HCT116 (cell line): Measurements from ENCODE around the gene SHKBP1. TPM values are rescaled to one million over a fixed set of nuclear protein-coding genes. Genes with fewer than 3 reads are reported as not detected.

Experiments
- ATAC-seq: fragments of 200-7000 bp; cut with Tn5 transposase; 2 replicates; pipeline ENCODE4 v1.9.1; 2020; ENCODE audit warnings: mild to moderate bottlenecking, moderate library complexity
- BruUV-seq: library from RNA; stranded (reverse); fragments of 400-500 nt; replicated peaks from 2 replicates; lab custom pipeline; 2021; lab: Mats Ljungman, UMichigan
- CTCF ChIA-PET: fragments of 300-600 bp; sonication (Branson Sonifier 250); formaldehyde crosslinking; loops from one replicate; lab custom pipeline; 2021; ENCODE audit warnings: antibody characterized with exemption; lab: Charles Lee
- POLR2A ChIA-PET: fragments of 300-600, 350-600 bp; sonication (Branson Sonifier 250); formaldehyde crosslinking; loops from one replicate; lab custom pipeline; 2021; ENCODE audit warnings: antibody characterized with exemption; lab: Charles Lee
- RAD21 ChIA-PET, 2 experiments: fragments of 300-600 bp; sonication (Branson Sonifier 250); formaldehyde crosslinking; loops; one replicate each; lab custom pipeline; 2023; ENCODE audit warnings: low total read pairs in 2 of 2; ENCODE audit not compliant: uncharacterized antibody in 2 of 2, unreplicated experiment in 2 of 2, low non-redundant PET in 1 of 2; lab: Charles Lee
- DNase-seq: peaks from one replicate; pipeline ENCODE4 v3.0.0-alpha.2; 2010; ENCODE audit warnings: low read depth, low spot score
- H2AFZ ChIP-seq: fragments of 200-600 bp; shearing (Covaris generic), sonication (generic); 2 replicates; pipeline ENCODE4 v1.6.1; 2017; ENCODE audit warnings: low read depth, mixed run types, mixed read lengths, antibody characterized with exemption, low read length; ENCODE audit not compliant: poor library complexity, severe bottlenecking
- H3K27ac ChIP-seq: 2 replicates; pipeline ENCODE4 v1.5.1; 2012; ENCODE audit warnings: low read depth, low read length
- H3K27me3 ChIP-seq: fragments of 200-600 bp; sonication (generic); 2 replicates; pipeline ENCODE4 v1.6.1; 2016; ENCODE audit warnings: mixed run types, low read length, mixed read lengths; ENCODE audit not compliant: insufficient read depth
- H3K36me3 ChIP-seq, 2 experiments: fragments of 200-500 bp in 1 of 2; fragments of 200-600 bp in 1 of 2; sonication (Bioruptor generic) in 1 of 2; sonication (generic) in 1 of 2; 2 replicates each; pipeline versions ENCODE4 v1.5.1 to v1.6.1; 2014 to 2016; ENCODE audit warnings: low read length in 2 of 2, inconsistent platforms in 1 of 2, mixed read lengths in 1 of 2, mixed run types in 1 of 2; ENCODE audit not compliant: insufficient read depth in 2 of 2, control insufficient read depth in 1 of 2
- H3K4me1 ChIP-seq, 2 experiments: fragments of 200-600 bp in 1 of 2; sonication (generic) in 1 of 2; 2 replicates each; pipeline versions ENCODE4 v1.5.1 to v1.6.1; 2012 to 2017; ENCODE audit warnings: low read length in 2 of 2, inconsistent platforms in 1 of 2, mild to moderate bottlenecking in 1 of 2, mixed read lengths in 1 of 2, mixed run types in 1 of 2, moderate library complexity in 1 of 2; ENCODE audit not compliant: insufficient read depth in 2 of 2, control insufficient read depth in 1 of 2
- H3K4me2 ChIP-seq: fragments of 200-600 bp; sonication (generic); 2 replicates; pipeline ENCODE4 v1.6.1; 2017; ENCODE audit warnings: mixed run types, low read length, mixed read lengths
- H3K4me3 ChIP-seq, 2 experiments: fragments of 200-600 bp in 1 of 2; sonication (generic) in 1 of 2; replicated peaks in 1 of 2; 2 replicates each; pipeline ENCODE4 v1.5.1; 2011 to 2016; ENCODE audit warnings: low read length in 2 of 2, control low read depth in 1 of 2, low read depth in 1 of 2, mild to moderate bottlenecking in 1 of 2, mixed read lengths in 1 of 2, mixed run types in 1 of 2
- H3K79me2 ChIP-seq: fragments of 200-600 bp; sonication (generic); 2 replicates; pipeline ENCODE4 v1.6.1; 2017; ENCODE audit warnings: mild to moderate bottlenecking, mixed run types, low read length, moderate library complexity, mixed read lengths; ENCODE audit not compliant: insufficient read depth
- H3K9ac ChIP-seq: fragments of 200-600 bp; sonication (generic); 2 replicates; pipeline ENCODE4 v1.6.1; 2016; ENCODE audit warnings: low read length, mixed read lengths
- H3K9me2 ChIP-seq: fragments of 200-600 bp; sonication (generic), shearing (Covaris generic); 2 replicates; pipeline ENCODE4 v1.6.1; 2017; ENCODE audit warnings: mixed run types, mild to moderate bottlenecking, moderate library complexity; ENCODE audit not compliant: insufficient read depth
- H3K9me3 ChIP-seq, 2 experiments: fragments of 200-500 bp in 1 of 2; fragments of 200-600 bp in 1 of 2; sonication (Bioruptor generic) in 1 of 2; sonication (generic) in 1 of 2; 2 replicates each; pipeline ENCODE4 v1.6.1; 2014 to 2017; ENCODE audit warnings: low read length in 2 of 2, mixed read lengths in 2 of 2, inconsistent platforms in 1 of 2, low read depth in 1 of 2, mild to moderate bottlenecking in 1 of 2, mixed run types in 1 of 2, moderate library complexity in 1 of 2; ENCODE audit not compliant: control insufficient read depth in 1 of 2, insufficient read depth in 1 of 2
- H4K20me1 ChIP-seq: fragments of 200-600 bp; sonication (generic), shearing (Covaris generic); 2 replicates; pipeline ENCODE4 v1.6.1; 2017; ENCODE audit warnings: mixed run types, mild to moderate bottlenecking, moderate library complexity; ENCODE audit not compliant: insufficient read depth
- CBX3 ChIP-seq: IDR thresholded peaks from 2 replicates; pipeline ENCODE4 v1.6.1; 2012; ENCODE audit warnings: low read depth
- ELF1 ChIP-seq: IDR thresholded peaks from 2 replicates; pipeline ENCODE4 v1.6.1; 2012; ENCODE audit warnings: low read depth, borderline replicate concordance
- EZH2 ChIP-seq: fragments of 200-600 bp; sonication (generic); IDR thresholded peaks from 2 replicates; pipeline ENCODE4 v1.6.1; 2017; ENCODE audit warnings: antibody characterized with exemption, mixed run types
- EZH2phosphoT487 ChIP-seq: fragments of 200-600 bp; IDR thresholded peaks from 2 replicates; pipeline ENCODE4 v1.6.1; 2018; ENCODE audit warnings: antibody characterized with exemption, borderline replicate concordance
- FOSL1 ChIP-seq: IDR thresholded peaks from 2 replicates; pipeline ENCODE4 v1.6.1; 2012; ENCODE audit warnings: low read depth
- POLR2AphosphoS5 ChIP-seq: IDR thresholded peaks from 2 replicates; pipeline ENCODE4 v1.6.1; 2011; ENCODE audit warnings: mild to moderate bottlenecking, low read depth, low read length, moderate library complexity
- SP1 ChIP-seq: IDR thresholded peaks from 2 replicates; pipeline ENCODE4 v1.6.1; 2012; ENCODE audit warnings: low read depth
- TCF7L2 ChIP-seq: IDR thresholded peaks from 2 replicates; pipeline ENCODE4 v1.7.0; 2011; ENCODE audit warnings: borderline replicate concordance, inconsistent platforms; ENCODE audit not compliant: insufficient read depth, insufficient read length; ENCODE audit errors: extremely low read depth
- ZFX ChIP-seq: fragments of 450-650 bp; IDR thresholded peaks from 2 replicates; pipeline ENCODE4 v1.6.1; 2017
- intact Hi-C: fragments of 100-400 bp; cut with micrococcal nuclease; formaldehyde crosslinking; loops from 2 replicates; pipeline ENCODE4 v1.10.0; 2022
- total RNA-seq: library from RNA; stranded (reverse); gene quantifications from one replicate; pipeline ENCODE4 v1.2.1, GENCODE V29; 2021; ENCODE audit not compliant: unreplicated experiment
- TF ChIP-seq, protein P1 (sequence below), 3 experiments: fragments of 200-600 bp in 1 of 3; sonication (generic) in 1 of 3; IDR thresholded peaks in 2 of 3; conservative IDR thresholded peaks in 1 of 3; 2 replicates each; pipeline ENCODE4 v1.5.1; 2012 to 2017; ENCODE audit warnings: low read depth in 2 of 3, low read length in 2 of 3, antibody characterized with exemption in 1 of 3, borderline replicate concordance in 1 of 3, control low read depth in 1 of 3, mild to moderate bottlenecking in 1 of 3, mixed read lengths in 1 of 3, mixed run types in 1 of 3, moderate library complexity in 1 of 3; ENCODE audit not compliant: insufficient read depth in 1 of 3
- TF ChIP-seq, protein P2 (sequence below): IDR thresholded peaks from 2 replicates; pipeline ENCODE4 v1.6.1; 2012

Gene SHKBP1
- total RNA-seq, 1 experiment from 2014 or later = 97.4 TPM

DNA sequence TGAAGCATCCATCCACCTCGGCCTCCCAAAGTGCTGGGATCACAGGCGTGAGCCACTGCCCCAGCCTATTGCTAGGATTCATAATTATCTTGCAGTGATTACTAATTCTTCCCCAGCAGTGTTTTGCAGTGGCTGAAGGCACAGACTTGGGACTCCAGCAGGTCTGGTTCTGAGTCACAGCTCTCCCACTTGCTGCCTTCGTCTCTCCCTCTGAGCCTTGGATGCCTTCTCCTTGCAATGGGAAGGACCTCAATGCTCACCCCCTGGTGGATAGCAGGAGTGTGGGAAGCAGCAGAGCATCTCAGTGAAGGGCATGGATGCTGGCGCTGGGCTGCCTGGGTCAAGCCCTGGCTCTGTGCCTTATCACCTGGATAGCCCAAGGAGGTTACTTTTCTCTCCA lies 37.6 kb upstream of the SHKBP1 start:
- DNase-seq (no peak), ATAC-seq (no peak)
- no peaks in the 10 kb centered on the region for H4K20me1 ChIP-seq
- no peak overlapping the region for H3K9ac ChIP-seq
- no peak overlapping the region for H2AFZ ChIP-seq
- peaks cover 5 to 6% of the 10 kb centered on the region in 2 experiments; a peak in 2 of 4 replicates for H3K4me1 ChIP-seq
- TF ChIP-seq, protein P1, sequence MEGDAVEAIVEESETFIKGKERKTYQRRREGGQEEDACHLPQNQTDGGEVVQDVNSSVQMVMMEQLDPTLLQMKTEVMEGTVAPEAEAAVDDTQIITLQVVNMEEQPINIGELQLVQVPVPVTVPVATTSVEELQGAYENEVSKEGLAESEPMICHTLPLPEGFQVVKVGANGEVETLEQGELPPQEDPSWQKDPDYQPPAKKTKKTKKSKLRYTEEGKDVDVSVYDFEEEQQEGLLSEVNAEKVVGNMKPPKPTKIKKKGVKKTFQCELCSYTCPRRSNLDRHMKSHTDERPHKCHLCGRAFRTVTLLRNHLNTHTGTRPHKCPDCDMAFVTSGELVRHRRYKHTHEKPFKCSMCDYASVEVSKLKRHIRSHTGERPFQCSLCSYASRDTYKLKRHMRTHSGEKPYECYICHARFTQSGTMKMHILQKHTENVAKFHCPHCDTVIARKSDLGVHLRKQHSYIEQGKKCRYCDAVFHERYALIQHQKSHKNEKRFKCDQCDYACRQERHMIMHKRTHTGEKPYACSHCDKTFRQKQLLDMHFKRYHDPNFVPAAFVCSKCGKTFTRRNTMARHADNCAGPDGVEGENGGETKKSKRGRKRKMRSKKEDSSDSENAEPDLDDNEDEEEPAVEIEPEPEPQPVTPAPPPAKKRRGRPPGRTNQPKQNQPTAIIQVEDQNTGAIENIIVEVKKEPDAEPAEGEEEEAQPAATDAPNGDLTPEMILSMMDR (IDR thresholded peaks at IDR 0.05 in 2 of 3, conservative IDR thresholded peaks at IDR 0.05 in 1 of 3; ENCODE audit: borderline replicate concordance in 1 of 3, insufficient read depth in 1 of 3, low read depth in 2 of 3, low read length in 2 of 3) = peak in 2 of 3 experiments; percentile 20 to 22; a peak in 3 of 6 replicates
- TF ChIP-seq TCF7L2 = no peak
- BruUV-seq = no TSS peak
- no peaks in the 10 kb centered on the region for H3K27me3 ChIP-seq
- POLR2A ChIA-PET = no interaction called here
- H3K36me3 ChIP-seq = peaks cover 0 to 5% of the 10 kb centered on the region in 2 experiments; a peak in 1 of 4 replicates
- CTCF ChIA-PET = no interaction called here
- no peaks in the 10 kb centered on the region for H3K9me2 ChIP-seq
- no peak overlapping the region for H3K27ac ChIP-seq
- peaks cover 0 to 6% of the 10 kb centered on the region in 2 experiments; a peak in 2 of 4 replicates for H3K9me3 ChIP-seq
- H3K4me3 ChIP-seq = no peak overlapping the region
- RAD21 ChIA-PET = no interaction called here
- intact Hi-C loops = no loop called here
- no peak overlapping the region for H3K4me2 ChIP-seq
- H3K79me2 ChIP-seq = no peaks in the 10 kb centered on the region

DNA sequence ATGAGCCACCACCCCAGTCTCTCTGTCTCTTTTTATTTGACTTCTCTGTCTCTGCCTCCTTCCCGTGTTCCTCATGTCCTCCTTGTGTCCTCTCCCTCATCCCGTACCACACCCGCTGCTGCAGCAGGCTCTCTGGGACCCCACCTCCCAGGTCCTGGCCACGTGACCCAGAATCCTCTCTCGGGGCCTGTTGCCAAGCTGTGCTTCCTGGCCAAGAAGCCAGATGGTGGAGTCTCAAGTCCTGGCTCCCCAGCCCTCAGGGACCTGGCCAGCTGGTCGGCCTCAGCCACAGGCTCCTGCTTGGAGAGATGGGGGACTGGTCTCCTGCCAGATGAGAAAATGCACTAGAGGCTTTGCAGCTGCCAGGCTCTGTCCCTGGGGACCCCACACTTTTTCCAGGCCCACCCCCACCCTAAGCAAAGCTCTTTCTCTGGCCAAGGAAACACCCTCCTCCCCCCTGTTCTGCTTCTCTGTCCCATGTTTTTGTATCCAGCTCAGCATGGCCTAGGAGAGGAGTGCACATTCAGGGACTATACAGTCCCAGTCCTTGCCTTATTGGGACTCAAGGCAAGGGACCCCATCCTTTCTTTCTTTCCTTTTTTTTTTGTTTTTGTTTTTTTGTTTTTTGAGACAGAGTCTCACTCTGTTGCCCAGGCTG lies 34.3 kb upstream of the SHKBP1 start:
- no peak for ATAC-seq
- no TSS peak for BruUV-seq
- CTCF ChIA-PET = interaction anchor here (1.1 to 3.2 kb wide), 5 partner anchors 28 to 237 kb away, joined by 5 to 20 read pairs (median 8); no protein-coding TSS in a partner anchor

More for the DNA sequence above, 34.3 kb upstream of the SHKBP1 start:
- no peak overlapping the region for H3K27ac ChIP-seq
- H3K4me3 ChIP-seq = no peak overlapping the region
- H3K36me3 ChIP-seq = no peaks in the 10 kb centered on the region
- no peaks in the 10 kb centered on the region for H3K79me2 ChIP-seq
- no peaks in the 10 kb centered on the region for H3K9me2 ChIP-seq
- no peak overlapping the region for H2AFZ ChIP-seq
- POLR2A ChIA-PET = interaction anchor here (0.6 kb wide), 1 partner anchor 8 kb away, joined by 4 read pairs; no protein-coding TSS in a partner anchor
- H3K9ac ChIP-seq = no peak overlapping the region
- peaks cover 5 to 6% of the 10 kb centered on the region in 2 experiments; a peak in 2 of 4 replicates for H3K4me1 ChIP-seq
- no peaks in the 10 kb centered on the region; a peak in 1 of 4 replicates for H3K9me3 ChIP-seq
- intact Hi-C loops = no loop called here
- TF ChIP-seq TCF7L2 = no peak
- TF ChIP-seq SP1 = no peak
- no peak for TF ChIP-seq EZH2phosphoT487
- TF ChIP-seq, protein P2, sequence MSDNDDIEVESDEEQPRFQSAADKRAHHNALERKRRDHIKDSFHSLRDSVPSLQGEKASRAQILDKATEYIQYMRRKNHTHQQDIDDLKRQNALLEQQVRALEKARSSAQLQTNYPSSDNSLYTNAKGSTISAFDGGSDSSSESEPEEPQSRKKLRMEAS = no peak
- TF ChIP-seq EZH2 = no peak
- TF ChIP-seq ZFX = no peak
- no peak for TF ChIP-seq CBX3
- no peak for TF ChIP-seq ELF1
- TF ChIP-seq, protein P1 (IDR thresholded peaks at IDR 0.05 in 2 of 3, conservative IDR thresholded peaks at IDR 0.05 in 1 of 3; ENCODE audit: borderline replicate concordance in 1 of 3, insufficient read depth in 1 of 3, low read depth in 2 of 3, low read length in 2 of 3) = no peak
- no peak for TF ChIP-seq FOSL1
- TF ChIP-seq POLR2AphosphoS5 = no peak
- H4K20me1 ChIP-seq = no peaks in the 10 kb centered on the region
- DNase-seq = no peak
- RAD21 ChIA-PET = no interaction called here
- H3K27me3 ChIP-seq = no peaks in the 10 kb centered on the region
- no peak overlapping the region for H3K4me2 ChIP-seq
